ENCODE results near the gene RASGRF1. TPM values are rescaled to one million over a fixed set of nuclear protein-coding genes. Genes with fewer than 3 reads are reported as not detected.

The RASGRF1 gene
- total RNA-seq, 2 experiments from 2014 or later = not detected

DNA sequence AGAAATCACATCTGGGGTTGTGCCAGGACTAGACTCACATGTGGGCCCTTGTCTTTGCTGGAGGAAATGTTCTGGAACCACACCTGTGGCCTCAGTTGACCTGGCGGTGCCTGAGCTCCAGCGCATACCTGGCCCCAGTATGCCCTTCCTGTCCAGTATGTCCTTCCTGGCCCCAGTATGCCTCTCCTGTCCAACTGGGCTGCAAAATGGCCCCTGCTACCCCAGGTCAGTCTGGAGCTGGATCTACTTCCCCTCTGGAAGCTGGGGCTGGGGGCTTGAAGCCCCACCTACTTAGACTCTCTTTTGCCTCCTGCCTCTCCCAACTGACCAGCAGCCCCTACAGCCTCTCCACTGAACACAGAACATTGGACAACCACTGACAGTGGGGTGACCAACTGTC, 15.3 kb downstream of the RASGRF1 start:
- intact Hi-C loops (cut with micrococcal nuclease) = no loop called here
- Mint-ChIP-seq H3K4me1 (ENCODE audit: low read depth) (no peaks in the 10 kb centered on the region), H3K4me3 (no peak overlapping the region), H3K36me3 (ENCODE audit: low read depth) (no peaks in the 10 kb centered on the region), H3K27ac (no peak overlapping the region), H3K9me3 (no peaks in the 10 kb centered on the region), H3K27me3 (ENCODE audit: low read depth) (peaks cover 2% of the 10 kb centered on the region)
- no peak for DNase-seq
- CTCF ChIA-PET = no interaction called here

- Mint-ChIP-seq H3K27me3 (ENCODE audit: low read depth) (peaks cover 2% of the 10 kb centered on the region), H3K4me1 (ENCODE audit: low read depth) (no peaks in the 10 kb centered on the region), H3K36me3 (ENCODE audit: low read depth) (no peaks in the 10 kb centered on the region), H3K4me3 (no peak overlapping the region), H3K27ac (no peak overlapping the region), H3K9me3 (no peaks in the 10 kb centered on the region)
- CTCF ChIA-PET = no interaction called here
- DNase-seq = no peak
- intact Hi-C loops (cut with micrococcal nuclease) = no loop called here
These were observed 17.2 kb downstream of the RASGRF1 start for GRCh38 chr15:79073336-79073735.

DNA sequence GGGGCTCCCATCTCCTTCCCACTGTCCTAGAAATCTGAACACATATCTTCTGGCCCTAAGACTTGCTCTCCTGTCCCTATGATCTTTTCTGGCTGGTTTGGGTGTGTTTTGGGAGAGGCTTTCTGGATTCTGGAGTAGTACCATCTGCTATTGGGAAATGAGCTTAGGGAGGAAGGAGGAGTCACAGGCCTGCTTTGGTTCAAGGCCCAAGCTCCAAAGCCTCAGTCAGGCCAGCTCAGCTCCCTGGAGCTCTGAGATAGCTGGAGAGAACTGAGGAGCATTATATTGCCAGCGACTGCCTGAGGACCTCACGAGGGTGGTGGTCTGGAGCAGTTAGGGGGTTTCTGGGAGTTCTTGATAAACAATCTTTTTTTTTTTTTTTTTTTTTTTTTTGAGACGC, 18.7 kb downstream of the RASGRF1 start:
- DNase-seq = no peak
- no peaks in the 10 kb centered on the region for H3K36me3 Mint-ChIP-seq (ENCODE audit: low read depth)
- CTCF ChIA-PET = no interaction called here
- no peak overlapping the region for H3K4me3 Mint-ChIP-seq
- no peaks in the 10 kb centered on the region for H3K27me3 Mint-ChIP-seq (ENCODE audit: low read depth)
- H3K4me1 Mint-ChIP-seq (ENCODE audit: low read depth) = no peaks in the 10 kb centered on the region
- H3K9me3 Mint-ChIP-seq = no peaks in the 10 kb centered on the region
- intact Hi-C loops (cut with micrococcal nuclease) = no loop called here
- no peak overlapping the region for H3K27ac Mint-ChIP-seq

DNA sequence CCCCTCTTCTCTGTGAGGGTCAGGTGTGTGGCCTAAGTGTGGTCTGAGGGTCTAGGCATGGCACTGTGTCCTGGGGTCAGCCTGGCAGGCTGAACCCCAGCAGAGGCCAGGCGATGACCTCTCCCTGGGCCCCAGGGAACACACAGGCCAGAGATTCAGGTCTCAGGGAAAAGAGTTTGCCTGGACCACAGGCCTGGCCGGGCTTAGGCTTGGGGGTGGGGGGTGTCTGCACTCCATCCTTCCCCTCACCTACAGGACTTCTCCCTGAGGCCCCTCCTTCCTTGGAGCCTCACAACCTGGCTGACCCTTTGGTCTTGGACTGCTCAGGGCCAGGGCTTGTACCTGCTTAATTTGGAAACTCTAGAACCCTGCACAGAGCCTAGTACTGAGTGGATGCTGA, 21.8 kb downstream of the RASGRF1 start:
- H3K4me1 Mint-ChIP-seq (ENCODE audit: low read depth) = no peaks in the 10 kb centered on the region
- no peak overlapping the region for H3K27ac Mint-ChIP-seq
- H3K9me3 Mint-ChIP-seq = no peaks in the 10 kb centered on the region
- intact Hi-C loops (cut with micrococcal nuclease) = no loop called here
- DNase-seq = no peak
- no peak overlapping the region for H3K4me3 Mint-ChIP-seq
- no peaks in the 10 kb centered on the region for H3K27me3 Mint-ChIP-seq (ENCODE audit: low read depth)
- no peaks in the 10 kb centered on the region for H3K36me3 Mint-ChIP-seq (ENCODE audit: low read depth)
- CTCF ChIA-PET = no interaction called here

GRCh38 chr15:79067969-79068368, 22.6 kb downstream of the RASGRF1 start:
- Mint-ChIP-seq H3K4me3 (no peak overlapping the region), H3K27me3 (ENCODE audit: low read depth) (no peaks in the 10 kb centered on the region), H3K27ac (no peak overlapping the region), H3K9me3 (no peaks in the 10 kb centered on the region), H3K4me1 (ENCODE audit: low read depth) (no peaks in the 10 kb centered on the region), H3K36me3 (ENCODE audit: low read depth) (no peaks in the 10 kb centered on the region)
- intact Hi-C loops (cut with micrococcal nuclease) = no loop called here
- no peak for DNase-seq
- CTCF ChIA-PET = no interaction called here

DNA sequence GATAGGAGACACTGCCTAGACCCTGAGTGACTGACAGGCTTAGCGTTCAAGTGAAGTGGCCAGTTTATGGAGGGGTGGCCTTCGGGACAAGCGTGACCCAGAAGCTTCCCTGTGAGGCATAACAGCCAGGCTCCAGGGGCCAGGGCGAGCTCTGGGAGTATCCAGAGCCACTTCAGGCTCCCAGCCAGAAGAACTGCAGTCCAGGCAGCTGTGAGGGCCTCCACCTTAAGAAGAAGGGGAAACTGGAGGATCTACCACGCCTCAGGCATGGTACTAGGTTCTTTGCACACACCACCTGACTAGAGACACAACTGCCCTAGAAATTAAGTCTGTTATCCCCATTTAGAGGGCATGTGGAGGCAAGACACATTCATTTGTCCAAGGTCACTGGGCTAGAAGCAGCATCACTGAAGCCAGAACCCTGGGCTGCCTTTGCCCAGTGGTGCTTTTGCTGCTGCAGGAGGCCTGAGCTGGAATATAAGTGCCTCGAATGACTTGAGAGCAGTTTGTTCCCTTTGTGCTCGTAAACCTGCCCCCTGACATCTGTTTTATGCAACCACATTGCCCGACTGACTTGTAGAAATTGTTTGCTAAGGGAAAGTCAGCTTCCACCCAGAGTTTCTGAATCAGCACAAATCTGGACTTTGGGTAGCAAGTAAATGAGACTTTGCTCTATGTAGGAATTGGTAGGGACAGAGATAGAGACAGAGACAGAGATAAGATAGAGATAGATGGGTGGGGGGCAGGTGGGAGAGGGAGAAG, 23.3 kb downstream of the RASGRF1 start:
- intact Hi-C loops (cut with micrococcal nuclease) = no loop called here
- no peak for DNase-seq
- Mint-ChIP-seq H3K36me3 (ENCODE audit: low read depth) (no peaks in the 10 kb centered on the region), H3K4me3 (no peak overlapping the region), H3K9me3 (no peaks in the 10 kb centered on the region), H3K27me3 (ENCODE audit: low read depth) (no peaks in the 10 kb centered on the region), H3K27ac (no peak overlapping the region), H3K4me1 (ENCODE audit: low read depth) (no peaks in the 10 kb centered on the region)
- CTCF ChIA-PET = no interaction called here

DNA sequence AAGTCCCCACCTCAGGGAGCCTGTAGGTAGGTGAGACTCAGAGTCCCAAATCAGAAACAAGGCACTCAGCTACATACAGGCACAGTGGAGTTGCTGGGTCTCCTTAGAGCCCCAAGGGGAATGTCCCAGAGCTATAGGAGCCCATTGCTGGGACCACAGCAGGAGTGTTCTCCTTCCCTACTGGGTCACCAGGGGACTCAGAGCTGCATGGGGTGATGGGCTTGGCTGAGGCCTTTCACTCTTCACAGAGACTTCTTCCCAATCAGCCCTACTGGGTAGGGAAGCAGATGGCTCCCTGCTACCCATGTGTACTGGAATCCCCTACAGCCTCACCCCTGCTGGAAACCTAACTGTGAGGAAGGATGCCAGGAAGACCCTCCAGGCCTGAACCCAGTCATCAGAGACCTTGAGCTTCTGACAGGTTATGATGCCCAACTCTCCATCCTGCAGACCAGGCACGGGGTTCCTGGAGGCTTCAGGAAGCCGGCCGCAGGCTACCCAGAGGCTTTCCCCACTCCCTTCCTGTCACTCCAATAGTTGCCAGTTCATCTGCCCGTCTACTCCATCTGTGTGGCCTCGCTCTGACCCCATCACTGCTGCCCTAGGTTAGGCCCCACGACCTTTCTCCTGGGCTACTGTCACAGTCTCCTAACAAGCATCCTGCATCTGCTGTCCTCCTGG, 24.0 kb downstream of the RASGRF1 start:
- intact Hi-C loops (cut with micrococcal nuclease) = no loop called here
- no peak overlapping the region for H3K27ac Mint-ChIP-seq
- no peaks in the 10 kb centered on the region for H3K9me3 Mint-ChIP-seq
- CTCF ChIA-PET = interaction anchor here (1.1 kb wide), 1 partner anchor 39 kb away, joined by 3 read pairs; no protein-coding TSS in a partner anchor
- no peaks in the 10 kb centered on the region for H3K27me3 Mint-ChIP-seq (ENCODE audit: low read depth)
- no peak overlapping the region for H3K4me3 Mint-ChIP-seq
- no peaks in the 10 kb centered on the region for H3K36me3 Mint-ChIP-seq (ENCODE audit: low read depth)
- no peaks in the 10 kb centered on the region for H3K4me1 Mint-ChIP-seq (ENCODE audit: low read depth)
- no peak for DNase-seq

DNA sequence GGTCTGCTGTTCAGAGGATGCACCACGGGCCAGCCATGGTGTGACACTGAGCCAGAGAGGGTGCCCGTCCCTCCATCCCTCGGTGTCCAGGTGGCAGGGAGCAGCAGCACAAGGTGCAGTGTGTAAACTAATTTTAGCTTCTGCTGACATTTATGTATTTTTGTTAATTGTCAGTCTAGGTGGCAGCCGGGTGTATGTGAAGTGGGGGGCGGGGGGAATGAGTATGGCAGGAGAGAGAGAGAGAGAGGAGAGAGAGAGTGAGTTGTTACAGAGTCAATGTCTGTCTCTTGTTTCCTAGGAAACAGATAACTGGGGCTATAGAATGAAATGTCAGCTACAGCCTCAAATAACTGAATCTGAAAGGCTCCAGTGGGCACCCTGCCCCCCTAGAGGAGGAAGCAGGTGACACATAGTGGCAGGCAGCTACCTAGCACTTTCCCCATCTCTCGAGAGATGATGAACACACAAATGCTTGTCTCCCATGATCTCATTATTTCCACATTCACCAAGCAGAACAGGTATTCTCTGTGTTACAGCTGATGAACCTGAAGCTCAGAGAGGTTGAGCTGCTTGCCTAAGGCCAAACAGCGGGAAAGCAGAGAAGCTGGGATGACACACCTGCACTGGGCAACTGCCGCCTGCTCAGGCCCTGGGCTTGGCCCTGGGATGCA, 24.7 kb downstream of the RASGRF1 start:
- DNase-seq = no peak
- H3K36me3 Mint-ChIP-seq (ENCODE audit: low read depth) = no peaks in the 10 kb centered on the region
- H3K27me3 Mint-ChIP-seq (ENCODE audit: low read depth) = no peaks in the 10 kb centered on the region
- H3K4me3 Mint-ChIP-seq = no peak overlapping the region
- H3K27ac Mint-ChIP-seq = no peak overlapping the region
- intact Hi-C loops (cut with micrococcal nuclease) = no loop called here
- CTCF ChIA-PET = interaction anchor here (1.1 kb wide), 1 partner anchor 38 kb away, joined by 3 read pairs; no protein-coding TSS in a partner anchor
- no peaks in the 10 kb centered on the region for H3K9me3 Mint-ChIP-seq
- no peaks in the 10 kb centered on the region for H3K4me1 Mint-ChIP-seq (ENCODE audit: low read depth)

DNA sequence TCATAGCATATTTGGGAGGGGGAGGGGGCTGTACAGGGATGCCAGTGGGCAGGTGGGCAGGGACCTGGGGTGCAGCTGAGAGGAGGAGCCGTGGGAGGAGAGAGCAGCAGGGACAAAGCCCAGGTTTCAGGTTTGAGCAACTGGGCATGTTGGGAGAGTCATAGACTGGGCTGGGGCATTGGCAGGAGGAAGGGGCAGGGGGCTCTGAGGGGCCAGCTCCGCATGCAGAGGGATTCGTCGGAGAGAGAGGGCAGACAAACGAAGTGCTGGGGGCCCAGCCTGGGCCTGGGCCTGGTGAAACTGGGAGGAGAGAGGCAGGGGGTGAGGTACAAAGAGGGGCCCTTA, 25.2 kb downstream of the RASGRF1 start:
- Mint-ChIP-seq H3K36me3 (ENCODE audit: low read depth) (no peaks in the 10 kb centered on the region), H3K27me3 (ENCODE audit: low read depth) (no peaks in the 10 kb centered on the region), H3K4me3 (no peak overlapping the region), H3K4me1 (ENCODE audit: low read depth) (no peaks in the 10 kb centered on the region), H3K27ac (no peak overlapping the region), H3K9me3 (no peaks in the 10 kb centered on the region)
- no peak for DNase-seq
- intact Hi-C loops (cut with micrococcal nuclease) = no loop called here
- CTCF ChIA-PET = interaction anchor here (1.1 kb wide), 1 partner anchor 38 kb away, joined by 3 read pairs; no protein-coding TSS in a partner anchor

DNA sequence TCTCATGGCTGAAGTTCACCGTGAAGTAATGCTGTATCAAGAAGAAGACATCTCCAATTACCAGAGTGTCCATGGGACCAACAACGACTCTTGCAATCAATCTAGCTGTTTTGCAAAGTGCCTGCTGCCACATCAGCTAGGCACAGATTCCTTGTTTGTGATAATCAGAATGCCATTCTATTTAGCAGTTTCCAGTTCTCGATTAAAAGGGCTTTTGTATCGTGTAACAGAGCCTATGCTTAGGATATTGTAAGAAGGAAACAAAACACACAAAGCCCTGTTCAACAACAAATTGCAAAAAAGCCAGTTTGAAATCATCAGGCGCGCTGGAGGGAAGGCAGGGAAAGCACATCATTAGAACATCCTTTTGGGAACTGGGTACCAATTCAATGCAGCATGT, 26.1 kb downstream of the RASGRF1 start:
- Mint-ChIP-seq H3K36me3 (ENCODE audit: low read depth) (no peaks in the 10 kb centered on the region), H3K27me3 (ENCODE audit: low read depth) (no peaks in the 10 kb centered on the region), H3K4me1 (ENCODE audit: low read depth) (no peaks in the 10 kb centered on the region), H3K27ac (no peak overlapping the region), H3K9me3 (no peaks in the 10 kb centered on the region), H3K4me3 (no peak overlapping the region)
- CTCF ChIA-PET = no interaction called here
- intact Hi-C loops (cut with micrococcal nuclease) = no loop called here
- DNase-seq = no peak

GRCh38 chr15:79060175-79060574, 30.4 kb downstream of the RASGRF1 start:
- Mint-ChIP-seq H3K4me1 (ENCODE audit: low read depth) (no peaks in the 10 kb centered on the region), H3K36me3 (ENCODE audit: low read depth) (no peaks in the 10 kb centered on the region), H3K27me3 (ENCODE audit: low read depth) (peaks cover 6% of the 10 kb centered on the region), H3K9me3 (no peaks in the 10 kb centered on the region), H3K4me3 (no peak overlapping the region), H3K27ac (no peak overlapping the region)
- intact Hi-C loops (cut with micrococcal nuclease) = no loop called here
- CTCF ChIA-PET = no interaction called here
- DNase-seq = no peak

GRCh38 chr15:79059081-79059572, 31.5 kb downstream of the RASGRF1 start:
- H3K9me3 Mint-ChIP-seq = no peaks in the 10 kb centered on the region
- CTCF ChIA-PET = no interaction called here
- DNase-seq = no peak
- no peak overlapping the region for H3K4me3 Mint-ChIP-seq
- H3K27ac Mint-ChIP-seq = no peak overlapping the region
- H3K4me1 Mint-ChIP-seq (ENCODE audit: low read depth) = no peaks in the 10 kb centered on the region
- no peaks in the 10 kb centered on the region for H3K36me3 Mint-ChIP-seq (ENCODE audit: low read depth)
- intact Hi-C loops (cut with micrococcal nuclease) = no loop called here
- peaks cover 6% of the 10 kb centered on the region for H3K27me3 Mint-ChIP-seq (ENCODE audit: low read depth)
